GM21619 (cell line): ENCODE measurements around the gene MOB3C.
"Not testable (repeated sequence)": the region's sequence is repeated elsewhere in the genome, so short reads cannot be mapped to it uniquely, and the experiment has no call there.

Experiments used
- ATAC-seq: cut with Tn5 transposase; IDR thresholded peaks from one replicate; pipeline ENCODE4 v1.9.1; 2021; ENCODE audit not compliant: unreplicated experiment

The MOB3C gene

GRCh38 chr1:46616277-46617107 lies at the start of gene MOB3C:
TSS of gene MOB3C (minus strand) at chr1:46616811. CDS start at chr1:46613321, 3,490 bp downstream.
- peak; percentile 57 for ATAC-seq

GRCh38 chr1:46665983-46666382 lies 49.4 kb upstream of the MOB3C start:
- ATAC-seq: no peak

GRCh38 chr1:46662919-46663318 lies 46.3 kb upstream of the MOB3C start:
- ATAC-seq: not testable (repeated sequence)

GRCh38 chr1:46660116-46660515 lies 43.5 kb upstream of the MOB3C start:
- ATAC-seq: peak; percentile 90

GRCh38 chr1:46659307-46659870 lies 42.8 kb upstream of the MOB3C start:
- ATAC-seq: peak; percentile 20

- ATAC-seq: no peak
These were observed 41.2 kb upstream of the MOB3C start for GRCh38 chr1:46657775-46658174.

GRCh38 chr1:46656643-46657042 lies 40.0 kb upstream of the MOB3C start:
- ATAC-seq: no peak

GRCh38 chr1:46655848-46656247 lies 39.2 kb upstream of the MOB3C start:
- ATAC-seq: no peak

- not testable (repeated sequence) for ATAC-seq
These were observed 38.1 kb upstream of the MOB3C start for GRCh38 chr1:46654698-46655097.

GRCh38 chr1:46654012-46654411 lies 37.4 kb upstream of the MOB3C start:
- no peak for ATAC-seq

- no peak for ATAC-seq
These were observed 36.9 kb upstream of the MOB3C start for GRCh38 chr1:46653405-46653958.

GRCh38 chr1:46652321-46653100 lies 35.9 kb upstream of the MOB3C start:
- ATAC-seq: no peak

GRCh38 chr1:46651152-46651551 lies 34.5 kb upstream of the MOB3C start:
- ATAC-seq: not testable (repeated sequence)

- ATAC-seq: no peak
These were observed 33.9 kb upstream of the MOB3C start for GRCh38 chr1:46650491-46650890.

- ATAC-seq: no peak
These were observed 33.2 kb upstream of the MOB3C start for GRCh38 chr1:46649764-46650163.

- no peak for ATAC-seq
These were observed 31.0 kb upstream of the MOB3C start for GRCh38 chr1:46647611-46648010.

- no peak for ATAC-seq
These were observed 30.2 kb upstream of the MOB3C start for GRCh38 chr1:46646844-46647243.

GRCh38 chr1:46646331-46646730 lies 29.7 kb upstream of the MOB3C start:
- no peak for ATAC-seq

GRCh38 chr1:46645815-46646214 lies 29.2 kb upstream of the MOB3C start:
- no peak for ATAC-seq

- no peak for ATAC-seq
These were observed 26.8 kb upstream of the MOB3C start for GRCh38 chr1:46643368-46643775.

- ATAC-seq: no peak
These were observed 25.6 kb upstream of the MOB3C start for GRCh38 chr1:46642115-46642680.
